ENCODE data around the gene CD247. TPM values are rescaled to one million over a fixed set of nuclear protein-coding genes. Genes with fewer than 3 reads are reported as not detected.

The CD247 gene
- total and polyA plus RNA-seq, 9 of the 15 experiments (the other 6 are each of a cell fraction or from before 2014, with no cell fraction given), result 0.08 to 0.42 (median 0.28) TPM; not detected in 5

- no peak for TF ChIP-seq ZC3H8 (IDR thresholded peaks at IDR 0.05)
- TF ChIP-seq ZNF175 (CRISPR knock-in tag; IDR thresholded peaks at IDR 0.05; ENCODE audit: low read depth), result no peak
- no peak for TF ChIP-seq HMBOX1 (IDR thresholded peaks at IDR 0.05)
- TF ChIP-seq ASH1L (IDR thresholded peaks at IDR 0.05; ENCODE audit: borderline replicate concordance, low read depth, partially characterized antibody), result no peak
- no peak for TF ChIP-seq TAL1 (IDR thresholded peaks at IDR 0.05)
- TF ChIP-seq, protein P1, sequence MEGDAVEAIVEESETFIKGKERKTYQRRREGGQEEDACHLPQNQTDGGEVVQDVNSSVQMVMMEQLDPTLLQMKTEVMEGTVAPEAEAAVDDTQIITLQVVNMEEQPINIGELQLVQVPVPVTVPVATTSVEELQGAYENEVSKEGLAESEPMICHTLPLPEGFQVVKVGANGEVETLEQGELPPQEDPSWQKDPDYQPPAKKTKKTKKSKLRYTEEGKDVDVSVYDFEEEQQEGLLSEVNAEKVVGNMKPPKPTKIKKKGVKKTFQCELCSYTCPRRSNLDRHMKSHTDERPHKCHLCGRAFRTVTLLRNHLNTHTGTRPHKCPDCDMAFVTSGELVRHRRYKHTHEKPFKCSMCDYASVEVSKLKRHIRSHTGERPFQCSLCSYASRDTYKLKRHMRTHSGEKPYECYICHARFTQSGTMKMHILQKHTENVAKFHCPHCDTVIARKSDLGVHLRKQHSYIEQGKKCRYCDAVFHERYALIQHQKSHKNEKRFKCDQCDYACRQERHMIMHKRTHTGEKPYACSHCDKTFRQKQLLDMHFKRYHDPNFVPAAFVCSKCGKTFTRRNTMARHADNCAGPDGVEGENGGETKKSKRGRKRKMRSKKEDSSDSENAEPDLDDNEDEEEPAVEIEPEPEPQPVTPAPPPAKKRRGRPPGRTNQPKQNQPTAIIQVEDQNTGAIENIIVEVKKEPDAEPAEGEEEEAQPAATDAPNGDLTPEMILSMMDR (IDR thresholded peaks at IDR 0.05 in 2 of 3, conservative IDR thresholded peaks at IDR 0.05 in 1 of 3; ENCODE audit: insufficient read depth in 2 of 3, low read depth in 1 of 3, low read length in 3 of 3), result peak in 2 of 3 experiments; percentile 24 to 41; a peak in 2 of 6 replicates
- TF ChIP-seq SAFB2 (IDR thresholded peaks at IDR 0.05; ENCODE audit: borderline replicate concordance, low read depth, low read length, severe bottlenecking), result no peak
- no peak for TF ChIP-seq HMG20B (CRISPR knock-in tag; IDR thresholded peaks at IDR 0.05)
- no peak for TF ChIP-seq FOS (IDR thresholded peaks at IDR 0.05; ENCODE audit: extremely low read depth, insufficient read length)
- peak; percentile 38; the same call in 1 of the 2 replicates for TF ChIP-seq ESRRA (IDR thresholded peaks at IDR 0.05; ENCODE audit: borderline replicate concordance, low read depth)
- TF ChIP-seq BACH1 (tag; IDR thresholded peaks at IDR 0.05), result no peak
- TF ChIP-seq ZNF707 (CRISPR knock-in tag; conservative IDR thresholded peaks at IDR 0.05), result no peak
- peak; percentile 74 to 80 for TF ChIP-seq NRF1 (conservative IDR thresholded peaks at IDR 0.05 in 1 of 2, IDR thresholded peaks at IDR 0.05 in 1 of 2)
- no peak for TF ChIP-seq HOXB6 (CRISPR knock-in tag; IDR thresholded peaks at IDR 0.05; ENCODE audit: borderline replicate concordance)
- TF ChIP-seq GABPA (tag; conservative IDR thresholded peaks at IDR 0.05; ENCODE audit: low read depth), result peak; percentile 35; the same call in 1 of the 2 replicates
- peak in 2 of 3 experiments; percentile 82 to 85 for TF ChIP-seq YY1 (IDR thresholded peaks at IDR 0.05; ENCODE audit: borderline replicate concordance in 1 of 3, control insufficient read depth in 1 of 3, extremely low read depth in 1 of 3, insufficient read depth in 3 of 3, insufficient read length in 1 of 3, insufficient replicate concordance in 2 of 3, low read depth in 1 of 3, low read length in 2 of 3)
- no peak for TF ChIP-seq ZNF584 (CRISPR knock-in tag; IDR thresholded peaks at IDR 0.05; ENCODE audit: low read depth)
- TF ChIP-seq ZNF830 (CRISPR knock-in tag; IDR thresholded peaks at IDR 0.05), result no peak
- TF ChIP-seq EWSR1 (IDR thresholded peaks at IDR 0.05; ENCODE audit: borderline replicate concordance, low read depth, partially characterized antibody), result no peak
- no peak for TF ChIP-seq BDP1 (IDR thresholded peaks at IDR 0.05; ENCODE audit: insufficient read depth, insufficient read length)
- no peak for TF ChIP-seq ZNF717 (CRISPR knock-in tag; IDR thresholded peaks at IDR 0.05)
- peak; percentile 96 for TF ChIP-seq MTA3 (IDR thresholded peaks at IDR 0.05; ENCODE audit: borderline replicate concordance)
- no peak for TF ChIP-seq KHSRP (IDR thresholded peaks at IDR 0.05)
- peak; percentile 60 for TF ChIP-seq U2AF1 (optimal IDR thresholded peaks at IDR 0.05; ENCODE audit: low read depth, low read length)
- TF ChIP-seq SNIP1 (IDR thresholded peaks at IDR 0.05; ENCODE audit: low read depth), result no peak
Observed at GRCh38 chr1:167553136-167554027, 35.1 kb upstream of the CD247 start, which contains the start of gene CREG1 (continued).
